CD4-positive, alpha-beta T cell (primary cell): ENCODE results near the gene BRD9. TPM values are rescaled to one million over a fixed set of nuclear protein-coding genes. Genes with fewer than 3 reads are reported as not detected.

Experiments
- ATAC-seq: fragments of 200-7000 bp; cut with Tn5 transposase; one replicate; pipeline ENCODE4 v1.10.0; 2022; ENCODE audit warnings: mild to moderate bottlenecking; ENCODE audit not compliant: poor library complexity
- CTCF ChIA-PET: fragments of 350-600 bp; sonication (Branson Sonifier 250); formaldehyde crosslinking; loops from one replicate; lab custom pipeline; 2021; ENCODE audit warnings: antibody characterized with exemption, inconsistent platforms; lab: Charles Lee
- POLR2A ChIA-PET: fragments of 350-600 bp; sonication (Branson Sonifier 250); formaldehyde crosslinking; loops from one replicate; lab custom pipeline; 2021; ENCODE audit warnings: antibody characterized with exemption, inconsistent platforms; lab: Charles Lee
- DNase-seq, 14 experiments: peaks; one replicate each; pipeline ENCODE4 v3.0.0-alpha.2; 2013 to 2020; ENCODE audit warnings: mixed read lengths in 2 of 14
- H3K27ac ChIP-seq, 2 donors: one replicate each; pipeline versions ENCODE4 v1.5.1 to v1.7.0; 2013; ENCODE audit warnings: low read length in 2 of 2, low read depth in 1 of 2, mild to moderate bottlenecking in 1 of 2
- H3K27me3 ChIP-seq, 2 experiments: 1 replicate in 1 of 2; 2 replicates in 1 of 2; pipeline versions ENCODE4 v1.6.1 to v1.7.0; 2013; ENCODE audit warnings: low read length in 2 of 2, control low read depth in 1 of 2, mild to moderate bottlenecking in 1 of 2, moderate library complexity in 1 of 2; ENCODE audit not compliant: insufficient read depth in 2 of 2, control insufficient read depth in 1 of 2
- H3K36me3 ChIP-seq: one replicate; pipeline ENCODE4 v1.6.1; 2013; ENCODE audit warnings: low read length, control low read depth; ENCODE audit not compliant: insufficient read depth
- H3K4me1 ChIP-seq: one replicate; pipeline ENCODE4 v1.6.1; 2013; ENCODE audit warnings: low read length, control low read depth; ENCODE audit not compliant: insufficient read depth
- H3K4me3 ChIP-seq: one replicate; pipeline ENCODE4 v1.5.1; 2013; ENCODE audit warnings: mild to moderate bottlenecking, low read length, moderate library complexity
- H3K9me3 ChIP-seq, 2 experiments: 1 replicate in 1 of 2; 2 replicates in 1 of 2; pipeline versions ENCODE4 v1.6.1 to v1.7.0; 2013; ENCODE audit warnings: low read length in 2 of 2, mild to moderate bottlenecking in 2 of 2, control low read depth in 1 of 2, moderate library complexity in 1 of 2; ENCODE audit not compliant: control insufficient read depth in 1 of 2, insufficient read depth in 1 of 2
- H3K27ac Mint-ChIP-seq: one replicate; pipeline ENCODE4 v1.8.0; 2020; ENCODE audit warnings: mixed read lengths
- H3K27me3 Mint-ChIP-seq: one replicate; pipeline ENCODE4 v1.8.0; 2021; ENCODE audit warnings: mixed read lengths
- H3K36me3 Mint-ChIP-seq: one replicate; pipeline ENCODE4 v1.8.0; 2021; ENCODE audit warnings: low read depth, mixed read lengths
- H3K4me1 Mint-ChIP-seq: one replicate; pipeline ENCODE4 v1.8.0; 2021; ENCODE audit warnings: low read depth, mixed read lengths
- H3K4me3 Mint-ChIP-seq: one replicate; pipeline ENCODE4 v1.8.0; 2020; ENCODE audit warnings: mild to moderate bottlenecking, mixed read lengths
- H3K9me3 Mint-ChIP-seq: one replicate; pipeline ENCODE4 v1.8.0; 2020; ENCODE audit warnings: mixed read lengths
- intact Hi-C, 2 experiments: fragments of 100-400 bp; cut with DNase I in 1 of 2; cut with micrococcal nuclease in 1 of 2; formaldehyde crosslinking; loops; one replicate each; pipeline versions ENCODE4 v1.15.1 to v1.9.0; 2023 to 2025; cut with DNase I, micrococcal nuclease
- total RNA-seq, 174 experiments: library from RNA in 2 of 174; stranded (reverse) in 2 of 174; gene quantifications; one replicate each; pipeline ENCODE4 v1.2.3 and lab custom pipeline; 2021 to 2026
- TF ChIP-seq, protein P1 (sequence below): fragments of 200-600 bp; IDR thresholded peaks from one replicate; pipeline ENCODE4 v1.8.0; 2022; ENCODE audit warnings: antibody characterized with exemption, mild to moderate bottlenecking

Gene BRD9
- total RNA-seq, 2 experiments from 2014 or later: 109 TPM

DNA sequence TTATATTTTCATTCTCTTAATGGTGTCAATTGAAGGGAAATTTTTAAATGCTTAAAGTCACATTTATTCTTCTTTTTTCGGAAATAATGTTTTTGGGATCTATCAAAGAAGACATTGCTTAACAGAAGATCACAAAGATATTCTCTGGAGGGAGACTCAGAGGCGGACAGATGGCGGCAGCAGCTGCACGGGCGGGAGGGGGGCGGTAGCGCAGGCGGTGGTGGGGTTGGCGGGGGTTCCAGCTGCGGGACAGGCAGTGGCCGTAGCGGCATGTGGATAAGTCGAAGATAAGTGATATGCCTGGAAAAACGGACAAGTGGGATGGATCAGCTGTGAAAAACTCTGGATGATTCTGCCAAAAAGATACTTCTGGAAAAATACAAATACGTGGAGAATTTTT lies 76.4 kb downstream of the BRD9 start:
- DNase-seq (no peak), ATAC-seq (no peak)
- ChIA-PET POLR2A (no interaction called here), CTCF (no interaction called here)
- Mint-ChIP-seq H3K27ac (no peak overlapping the region), H3K9me3 (no peaks in the 10 kb centered on the region), H3K27me3 (no peaks in the 10 kb centered on the region), H3K4me1 (no peaks in the 10 kb centered on the region), H3K4me3 (no peak overlapping the region), H3K36me3 (no peaks in the 10 kb centered on the region)
- Histone ChIP-seq H3K4me1 (no peaks in the 10 kb centered on the region), H3K36me3 (no peaks in the 10 kb centered on the region), H3K9me3 (no peaks in the 10 kb centered on the region), H3K27ac (no peak overlapping the region), H3K27me3 (no peaks in the 10 kb centered on the region), H3K4me3 (no peak overlapping the region)
- TF ChIP-seq, protein P1, sequence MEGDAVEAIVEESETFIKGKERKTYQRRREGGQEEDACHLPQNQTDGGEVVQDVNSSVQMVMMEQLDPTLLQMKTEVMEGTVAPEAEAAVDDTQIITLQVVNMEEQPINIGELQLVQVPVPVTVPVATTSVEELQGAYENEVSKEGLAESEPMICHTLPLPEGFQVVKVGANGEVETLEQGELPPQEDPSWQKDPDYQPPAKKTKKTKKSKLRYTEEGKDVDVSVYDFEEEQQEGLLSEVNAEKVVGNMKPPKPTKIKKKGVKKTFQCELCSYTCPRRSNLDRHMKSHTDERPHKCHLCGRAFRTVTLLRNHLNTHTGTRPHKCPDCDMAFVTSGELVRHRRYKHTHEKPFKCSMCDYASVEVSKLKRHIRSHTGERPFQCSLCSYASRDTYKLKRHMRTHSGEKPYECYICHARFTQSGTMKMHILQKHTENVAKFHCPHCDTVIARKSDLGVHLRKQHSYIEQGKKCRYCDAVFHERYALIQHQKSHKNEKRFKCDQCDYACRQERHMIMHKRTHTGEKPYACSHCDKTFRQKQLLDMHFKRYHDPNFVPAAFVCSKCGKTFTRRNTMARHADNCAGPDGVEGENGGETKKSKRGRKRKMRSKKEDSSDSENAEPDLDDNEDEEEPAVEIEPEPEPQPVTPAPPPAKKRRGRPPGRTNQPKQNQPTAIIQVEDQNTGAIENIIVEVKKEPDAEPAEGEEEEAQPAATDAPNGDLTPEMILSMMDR: no peak
- intact Hi-C loops: loop anchor here in 1 of 2 experiments (5.0 kb wide), 1 partner anchor 89 kb away; no protein-coding TSS in a partner anchor

DNA sequence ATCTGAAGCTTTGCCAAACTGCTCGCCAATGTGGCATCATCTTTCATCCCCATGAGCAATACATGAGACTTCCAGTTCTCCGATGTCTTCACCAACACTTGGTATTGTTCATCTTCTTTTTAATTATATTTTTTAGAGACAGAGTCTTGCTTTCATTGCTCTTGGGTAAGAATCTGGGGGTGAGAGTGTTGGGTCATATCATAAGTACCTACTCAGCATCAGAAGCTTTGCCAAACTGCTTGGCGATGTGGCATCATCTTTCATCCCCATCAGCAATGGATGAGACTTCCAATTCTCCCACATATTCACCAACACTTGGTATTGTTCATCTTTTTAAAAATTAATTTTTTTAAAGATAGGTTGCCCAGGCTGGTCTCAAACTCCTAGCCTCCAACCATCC lies 77.2 kb downstream of the BRD9 start:
- Mint-ChIP-seq H3K27me3 (peaks cover under 1% of the 10 kb centered on the region), H3K4me3 (no peak overlapping the region), H3K9me3 (no peaks in the 10 kb centered on the region), H3K36me3 (no peaks in the 10 kb centered on the region), H3K4me1 (no peaks in the 10 kb centered on the region), H3K27ac (no peak overlapping the region)
- TF ChIP-seq, protein P1: no peak
- ChIA-PET CTCF (no interaction called here), POLR2A (no interaction called here)
- Histone ChIP-seq H3K36me3 (no peaks in the 10 kb centered on the region), H3K27ac (no peak overlapping the region), H3K4me1 (no peaks in the 10 kb centered on the region), H3K27me3 (no peaks in the 10 kb centered on the region), H3K4me3 (no peak overlapping the region), H3K9me3 (no peaks in the 10 kb centered on the region)
- ATAC-seq (no peak), DNase-seq (no peak)
- intact Hi-C loops: loop anchor here in 1 of 2 experiments (5.0 kb wide), 1 partner anchor 88 kb away; no protein-coding TSS in a partner anchor

Other genes with a start within 250 kb of the BRD9 start
- gene TPPP, start 199.4 kb downstream of the BRD9 start, total RNA-seq: 1 to 10 TPM; 8.2 to 8.5 TPM
- 10 to 100 TPM; 14.8 to 15.1 TPM for gene ZDHHC11B, start 108.1 kb downstream of the BRD9 start, total RNA-seq
- gene ZDHHC11, start 41.8 kb downstream of the BRD9 start, total RNA-seq: 10 to 100 TPM; 13.3 to 18.3 TPM
- under 1 TPM; 0.47 to 0.66 TPM for gene TRIP13, start 83 bp upstream of the BRD9 start, total RNA-seq
- gene NKD2, start 116.0 kb upstream of the BRD9 start, total RNA-seq: under 1 TPM; 0.17 to 0.30 TPM
- 10 to 100 TPM; 47.9 to 51.7 TPM for gene SLC12A7, start 219.3 kb upstream of the BRD9 start, total RNA-seq